ENCODE measurements around the gene TFDP1. TPM values are rescaled to one million over a fixed set of nuclear protein-coding genes. Genes with fewer than 3 reads are reported as not detected.

TFDP1 gene, protein sequence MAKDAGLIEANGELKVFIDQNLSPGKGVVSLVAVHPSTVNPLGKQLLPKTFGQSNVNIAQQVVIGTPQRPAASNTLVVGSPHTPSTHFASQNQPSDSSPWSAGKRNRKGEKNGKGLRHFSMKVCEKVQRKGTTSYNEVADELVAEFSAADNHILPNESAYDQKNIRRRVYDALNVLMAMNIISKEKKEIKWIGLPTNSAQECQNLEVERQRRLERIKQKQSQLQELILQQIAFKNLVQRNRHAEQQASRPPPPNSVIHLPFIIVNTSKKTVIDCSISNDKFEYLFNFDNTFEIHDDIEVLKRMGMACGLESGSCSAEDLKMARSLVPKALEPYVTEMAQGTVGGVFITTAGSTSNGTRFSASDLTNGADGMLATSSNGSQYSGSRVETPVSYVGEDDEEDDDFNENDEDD
- total RNA-seq (2014; rRNA removed; shearing (Covaris generic)), result 23.0 and 39.4 TPM in 2 replicates

DNA sequence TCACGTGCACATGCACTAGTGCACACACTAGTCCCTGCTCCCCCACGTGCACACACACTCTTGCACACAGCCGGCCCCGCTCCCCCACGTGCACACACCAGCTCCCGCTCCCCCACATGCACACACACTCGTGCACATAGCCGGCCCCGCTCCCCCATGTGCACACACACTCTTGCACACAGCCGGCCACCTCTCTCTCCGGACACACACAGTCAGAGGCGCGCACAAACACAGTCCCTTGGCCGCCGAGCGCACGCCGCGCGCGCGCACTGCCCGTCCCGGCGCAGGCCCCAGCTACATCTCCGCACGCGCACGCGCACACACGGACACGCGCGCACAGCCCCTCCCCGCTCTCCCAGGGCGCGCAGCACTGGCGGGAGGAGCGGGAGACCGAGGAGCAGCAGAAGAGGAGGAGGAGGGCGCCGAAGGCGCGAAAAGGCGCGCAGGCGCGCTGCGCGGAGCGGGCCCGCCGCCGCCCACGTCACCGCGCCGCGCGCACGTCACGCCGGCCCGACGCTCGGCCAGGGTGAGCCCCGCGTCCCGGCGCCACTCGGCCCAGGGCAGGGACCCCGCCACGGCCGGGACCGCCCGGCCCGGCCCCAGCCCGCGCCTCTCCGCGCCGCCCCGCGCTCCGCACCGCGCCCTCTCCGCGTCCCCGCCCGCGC, at the start of gene TFDP1:
TFDP1 (plus strand) TSS at position 549 of the 665 bp plus-strand sequence. CDS start 1,085 bp downstream, outside the sequence.
- DNase-seq (ENCODE audit: low spot score), result peak; percentile 91
- in situ Hi-C loops (cut with HindIII; ENCODE audit: low sequenced_read_pairs), result no loop called here

DNA sequence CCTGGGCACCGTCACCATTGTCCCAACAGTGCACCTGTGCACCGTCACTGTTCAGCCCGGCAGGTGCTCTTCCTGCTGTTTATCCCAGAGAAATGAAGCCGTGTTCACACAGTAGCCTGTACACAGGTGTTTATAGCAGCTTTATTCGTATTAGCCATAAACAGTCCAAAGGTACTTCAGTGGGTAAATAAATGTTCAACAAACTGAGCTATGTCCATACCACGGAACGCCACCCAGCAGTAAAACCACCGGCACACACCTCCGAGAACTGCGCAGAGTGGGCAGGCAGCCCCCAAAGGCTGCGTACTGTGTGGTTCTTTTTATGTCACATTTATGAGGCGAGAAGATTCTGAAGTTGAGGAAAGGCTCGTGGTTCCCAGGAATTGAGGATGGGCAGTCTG, 49.2 kb upstream of the TFDP1 start:
- in situ Hi-C loops (cut with HindIII; ENCODE audit: low sequenced_read_pairs), result no loop called here

DNA sequence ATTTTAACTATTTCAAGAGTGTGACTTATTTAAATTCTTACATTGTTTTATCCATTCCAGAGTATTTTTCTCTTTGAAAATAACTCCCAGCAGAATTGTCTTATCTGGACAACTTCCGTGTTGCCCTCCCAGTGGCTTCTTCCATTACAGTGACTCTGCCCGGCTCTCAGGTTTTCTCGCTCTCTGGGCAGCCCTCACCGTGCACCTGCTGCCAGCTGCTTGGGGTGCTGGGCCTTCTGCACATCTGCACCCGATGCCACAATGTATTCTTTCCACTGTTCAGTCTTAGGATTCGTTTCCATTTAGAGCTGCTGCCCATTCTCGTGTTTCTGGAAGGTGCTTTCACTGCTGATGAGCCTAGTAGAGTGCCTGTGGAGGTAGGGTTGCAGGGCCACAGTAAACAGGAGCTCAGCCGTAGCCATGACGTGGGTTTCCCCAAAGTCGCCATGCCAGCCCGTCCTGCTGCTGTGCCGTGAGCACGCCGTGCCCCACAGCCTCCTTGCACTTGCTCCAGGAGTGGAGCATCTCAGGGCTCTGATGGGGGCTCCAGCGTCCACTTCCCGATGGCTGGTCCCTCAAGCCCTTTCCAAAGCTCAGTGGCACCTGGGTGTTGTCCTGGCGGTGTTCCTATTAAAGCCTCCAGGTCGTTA, 48.0 kb upstream of the TFDP1 start:
- no peak for DNase-seq (ENCODE audit: low spot score)
- in situ Hi-C loops (cut with HindIII; ENCODE audit: low sequenced_read_pairs), result no loop called here

More for the DNA sequence above, 49.2 kb upstream of the TFDP1 start:
- DNase-seq (ENCODE audit: low spot score), result no peak

DNA sequence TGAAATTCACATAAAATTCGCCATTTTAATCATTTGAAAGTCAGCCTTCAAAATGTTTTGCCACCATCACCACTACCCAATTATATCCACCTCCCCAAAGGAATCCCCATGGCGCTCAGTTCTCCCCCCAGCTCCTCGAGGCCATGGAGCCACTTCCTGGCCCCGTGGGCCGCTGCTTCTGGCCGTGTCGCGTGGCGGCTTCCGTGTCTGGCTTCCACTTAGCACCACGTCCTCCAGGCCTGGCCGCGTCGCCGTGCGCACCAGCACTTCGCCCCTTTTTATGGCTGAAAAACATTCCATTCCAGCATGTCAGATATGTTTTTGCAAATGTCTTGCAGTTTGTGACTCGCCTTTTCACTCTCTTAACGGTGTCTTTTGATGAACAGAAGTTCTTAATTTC, 47.3 kb upstream of the TFDP1 start:
- in situ Hi-C loops (cut with HindIII; ENCODE audit: low sequenced_read_pairs), result no loop called here
- no peak for DNase-seq (ENCODE audit: low spot score)

DNA sequence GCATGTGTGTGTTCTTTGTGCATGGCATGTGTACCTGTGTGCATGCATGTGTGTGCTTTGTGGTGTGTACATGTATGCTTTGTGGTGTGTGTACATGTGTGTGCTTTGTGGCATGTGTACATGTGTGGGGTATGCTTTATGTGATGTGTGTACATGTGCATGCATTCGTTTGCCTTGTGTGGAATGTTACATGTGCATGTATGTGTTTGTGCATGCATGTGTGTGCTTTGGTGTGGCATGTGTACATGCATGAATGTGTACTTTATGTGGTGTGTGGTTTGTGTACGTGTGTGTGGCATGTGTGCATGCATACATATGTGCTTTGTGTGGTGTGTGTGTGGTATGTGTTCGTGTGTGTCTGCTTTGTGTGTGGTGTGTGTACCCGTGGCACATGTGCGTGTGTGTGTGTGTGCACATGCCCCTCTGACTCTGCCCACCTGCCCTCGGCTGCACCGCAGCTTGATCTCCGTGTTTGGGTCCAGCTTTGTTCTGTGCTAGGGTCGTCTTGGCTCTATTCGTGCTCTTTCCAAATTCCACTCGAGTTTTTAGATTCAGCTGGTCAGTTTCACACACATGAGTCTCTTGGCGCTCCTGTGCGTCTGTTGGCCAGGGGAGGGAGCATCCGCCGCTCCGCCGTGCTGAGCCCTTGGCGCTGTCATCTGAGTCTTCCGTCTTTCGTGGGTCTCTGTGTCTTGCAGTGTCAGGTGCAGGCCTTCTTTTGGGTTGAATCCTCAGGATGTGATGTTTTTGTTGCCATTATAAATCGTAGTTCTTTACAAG, 46.5 kb upstream of the TFDP1 start:
- DNase-seq (ENCODE audit: low spot score), result no peak
- in situ Hi-C loops (cut with HindIII; ENCODE audit: low sequenced_read_pairs), result no loop called here

DNA sequence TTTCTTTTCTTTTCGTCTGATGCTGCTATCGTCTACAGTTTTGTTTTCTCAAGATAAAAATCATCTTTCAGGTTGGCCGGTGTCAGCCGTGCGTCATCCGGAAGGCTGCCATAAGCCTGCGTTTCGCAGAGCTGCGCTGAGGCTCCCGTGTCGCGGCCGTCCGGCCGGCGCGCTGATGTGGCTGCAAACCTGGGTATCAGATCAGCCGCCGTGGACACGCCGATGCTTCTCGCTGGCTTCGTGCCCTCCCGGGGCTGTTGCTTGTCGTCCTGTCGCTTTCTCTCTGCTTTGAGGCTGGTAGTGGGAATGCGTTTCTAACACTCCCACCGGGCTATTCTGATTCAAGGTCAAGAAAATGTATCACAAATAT, 45.9 kb upstream of the TFDP1 start:
- DNase-seq (ENCODE audit: low spot score), result peak; percentile 25
- in situ Hi-C loops (cut with HindIII; ENCODE audit: low sequenced_read_pairs), result no loop called here

DNA sequence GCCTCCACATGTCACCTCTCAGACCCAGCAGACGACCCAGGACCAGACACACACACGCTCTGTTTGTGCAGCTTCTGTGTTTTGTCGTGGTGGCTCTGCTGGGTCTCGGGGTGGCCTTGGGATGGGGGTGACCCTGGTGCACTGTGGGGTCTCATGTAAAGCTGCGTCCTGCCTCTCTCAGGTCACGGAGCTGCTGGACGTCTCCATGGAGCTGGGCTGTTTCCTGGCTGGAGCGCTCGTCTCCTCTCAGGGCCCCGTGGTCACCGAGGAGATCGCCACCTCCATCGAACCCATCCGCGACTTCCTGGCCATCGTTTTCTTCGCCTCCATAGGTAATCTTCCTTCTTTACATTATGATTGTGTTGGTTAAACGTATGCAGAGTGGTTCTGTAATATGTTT, 45.4 kb upstream of the TFDP1 start:
- DNase-seq (ENCODE audit: low spot score), result no peak

DNA sequence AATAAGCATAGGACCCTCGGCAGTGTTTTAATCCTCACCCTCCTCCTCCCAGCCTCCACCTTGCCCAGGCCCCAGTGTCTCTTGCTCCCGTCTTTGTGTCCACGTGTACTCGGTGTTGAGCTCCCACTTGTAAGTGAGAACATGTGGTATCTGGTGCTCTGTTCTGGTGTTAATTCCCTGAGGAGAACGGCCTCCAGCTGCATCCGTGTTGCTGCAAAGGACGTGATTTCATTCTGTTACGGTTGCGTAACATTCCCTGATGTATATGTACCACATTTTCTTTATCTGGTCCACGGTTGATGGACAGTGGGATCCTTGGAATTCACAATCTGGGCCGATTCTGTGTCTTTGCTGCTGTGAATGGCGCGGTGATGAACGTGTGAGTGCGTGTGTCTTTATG, 44.7 kb upstream of the TFDP1 start:
- no peak for DNase-seq (ENCODE audit: low spot score)

More for the DNA sequence above, 45.4 kb upstream of the TFDP1 start:
- in situ Hi-C loops (cut with HindIII; ENCODE audit: low sequenced_read_pairs), result no loop called here

DNA sequence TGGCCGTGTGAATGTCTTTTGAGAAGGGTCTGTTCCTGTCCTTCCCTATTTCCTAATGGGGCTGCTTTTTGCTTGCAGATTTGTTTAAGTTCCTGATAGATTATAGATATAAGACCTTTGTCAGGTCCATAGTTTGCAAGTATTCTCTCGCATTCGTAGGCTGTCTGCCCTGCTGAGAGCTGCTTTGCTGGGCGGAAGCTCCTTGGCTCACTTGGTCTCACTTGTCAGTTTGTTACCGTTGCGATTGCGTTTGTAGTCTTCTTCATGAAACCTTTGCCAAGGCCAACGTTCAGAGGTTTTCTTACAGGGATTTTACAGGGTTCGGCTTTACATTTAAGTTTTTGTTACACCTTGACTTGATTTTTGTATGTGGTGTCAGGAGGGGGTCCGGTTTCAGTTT, 44.0 kb upstream of the TFDP1 start:
- no peak for DNase-seq (ENCODE audit: low spot score)

More for the DNA sequence above, 44.7 kb upstream of the TFDP1 start:
- in situ Hi-C loops (cut with HindIII; ENCODE audit: low sequenced_read_pairs), result no loop called here

DNA sequence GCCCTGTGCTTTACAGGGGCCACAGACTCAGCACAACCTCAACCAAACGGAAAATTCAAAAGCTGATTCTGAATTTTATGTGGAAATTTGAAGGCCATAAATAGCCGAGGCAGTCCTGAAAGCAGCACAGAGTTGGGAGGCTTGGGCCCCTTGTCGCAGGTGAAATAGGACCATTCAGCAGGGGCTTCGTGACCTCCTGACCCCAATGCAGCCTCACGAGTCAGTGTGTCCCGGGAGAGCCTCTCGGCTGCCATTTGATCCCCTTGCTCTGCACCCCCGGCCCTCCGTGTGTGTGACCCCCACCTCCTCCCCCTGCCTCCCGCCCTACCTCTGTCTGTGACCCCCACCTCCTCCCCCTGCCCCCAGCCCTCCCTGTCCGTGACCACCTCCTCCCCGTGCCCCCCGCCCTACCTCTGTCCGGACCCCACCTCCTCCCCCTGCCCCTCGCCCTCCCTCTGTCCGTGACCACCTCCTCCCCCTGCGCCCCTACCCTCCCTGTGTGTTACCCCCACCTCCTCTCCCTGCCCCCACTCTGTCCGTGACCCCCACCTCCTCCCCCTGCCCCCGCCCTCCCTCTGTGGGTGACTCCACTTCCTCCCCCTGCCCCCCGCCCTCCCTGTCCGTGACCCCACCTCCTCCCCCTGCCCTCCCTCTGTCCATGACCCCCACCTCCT, 41.7 kb upstream of the TFDP1 start:
- in situ Hi-C loops (cut with HindIII; ENCODE audit: low sequenced_read_pairs), result no loop called here

More for the DNA sequence above, 44.0 kb upstream of the TFDP1 start:
- in situ Hi-C loops (cut with HindIII; ENCODE audit: low sequenced_read_pairs), result no loop called here

DNA sequence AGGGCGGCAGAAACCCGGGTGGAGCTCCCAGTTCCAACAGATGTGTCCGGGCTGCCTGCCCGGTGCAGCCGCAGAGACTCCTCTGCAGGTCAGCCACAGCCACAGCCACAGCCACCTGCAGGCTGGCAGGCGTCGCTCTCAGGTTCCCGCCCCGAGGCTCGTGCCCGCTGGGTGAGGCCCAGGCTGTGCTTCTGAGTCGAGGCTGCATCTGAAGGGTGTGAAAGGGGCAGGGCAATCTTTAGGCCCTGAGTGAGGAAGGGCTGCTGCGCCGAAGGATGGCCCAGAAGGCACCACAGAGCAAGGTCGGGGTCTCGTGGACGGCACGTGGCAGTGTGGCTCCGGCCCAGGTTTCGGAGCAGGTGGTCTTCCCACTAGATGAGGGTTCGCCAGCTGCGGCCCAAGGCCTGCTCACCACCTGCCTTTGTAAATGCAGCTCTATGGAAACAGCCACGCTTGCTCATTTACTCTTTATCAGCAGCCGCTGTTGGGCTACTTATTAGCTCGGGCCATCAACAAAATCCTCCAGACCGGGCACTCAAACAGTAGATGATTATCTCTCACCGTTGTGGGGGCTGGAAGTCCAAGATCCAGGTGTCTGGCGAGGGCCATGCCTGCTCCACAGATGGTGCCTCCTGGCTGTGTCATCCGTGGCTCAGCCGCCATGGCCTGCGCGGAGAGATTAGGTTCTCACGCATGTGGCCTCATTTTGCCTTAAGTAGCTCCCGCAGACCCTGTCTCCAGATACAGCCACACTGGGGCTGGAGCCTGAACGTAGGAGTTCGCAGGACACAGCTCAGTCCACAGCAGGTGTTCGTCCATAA, 40.3 kb upstream of the TFDP1 start:
- DNase-seq (ENCODE audit: low spot score), result peak; percentile 44
- in situ Hi-C loops (cut with HindIII; ENCODE audit: low sequenced_read_pairs), result no loop called here

More for the DNA sequence above, 41.7 kb upstream of the TFDP1 start:
- no peak for DNase-seq (ENCODE audit: low spot score)

DNA sequence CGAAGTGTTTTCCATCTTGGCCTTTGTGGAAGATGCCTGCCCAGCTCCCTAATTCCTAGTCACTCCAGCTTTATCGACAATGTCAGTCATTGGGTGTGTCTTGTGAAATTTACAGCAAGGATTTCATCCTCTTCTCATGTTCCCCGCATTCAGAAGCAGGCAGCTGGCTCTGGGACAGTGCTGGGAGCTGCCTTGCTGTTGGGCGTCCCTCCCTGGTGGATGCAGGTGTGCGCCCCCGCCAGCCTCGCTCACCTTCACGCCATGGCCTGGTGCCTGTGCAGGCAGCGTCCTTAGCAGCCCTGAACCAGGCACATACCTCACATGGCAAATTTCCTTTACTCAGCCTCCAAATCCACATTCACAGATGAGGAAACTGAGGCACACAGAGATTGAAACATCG, 39.7 kb upstream of the TFDP1 start:
- in situ Hi-C loops (cut with HindIII; ENCODE audit: low sequenced_read_pairs), result no loop called here
- DNase-seq (ENCODE audit: low spot score), result no peak

DNA sequence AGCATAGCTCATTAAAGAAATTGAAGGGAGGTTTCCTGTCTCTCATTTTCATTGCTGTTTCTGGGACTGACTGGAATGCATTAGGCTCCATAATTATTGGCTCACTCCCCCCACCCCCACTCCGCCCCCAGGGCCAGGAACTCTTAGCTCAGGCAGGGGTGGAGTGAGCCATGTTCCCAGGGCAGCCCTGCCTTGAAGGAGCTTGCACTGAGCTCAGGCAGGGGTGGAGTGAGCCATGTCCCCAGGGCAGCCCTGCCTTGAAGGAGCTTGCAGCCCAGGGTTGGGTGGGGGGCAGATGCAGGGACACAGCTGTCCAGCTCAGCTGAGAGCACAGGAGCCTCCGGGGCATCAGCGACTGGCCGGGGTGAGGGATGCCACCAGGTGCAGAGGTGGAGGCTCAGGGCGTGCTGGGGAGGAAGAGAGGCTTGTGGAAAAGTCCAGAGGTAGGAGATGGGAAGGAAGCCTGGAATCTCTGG, 39.1 kb upstream of the TFDP1 start:
- DNase-seq (ENCODE audit: low spot score), result no peak
- in situ Hi-C loops (cut with HindIII; ENCODE audit: low sequenced_read_pairs), result no loop called here

DNA sequence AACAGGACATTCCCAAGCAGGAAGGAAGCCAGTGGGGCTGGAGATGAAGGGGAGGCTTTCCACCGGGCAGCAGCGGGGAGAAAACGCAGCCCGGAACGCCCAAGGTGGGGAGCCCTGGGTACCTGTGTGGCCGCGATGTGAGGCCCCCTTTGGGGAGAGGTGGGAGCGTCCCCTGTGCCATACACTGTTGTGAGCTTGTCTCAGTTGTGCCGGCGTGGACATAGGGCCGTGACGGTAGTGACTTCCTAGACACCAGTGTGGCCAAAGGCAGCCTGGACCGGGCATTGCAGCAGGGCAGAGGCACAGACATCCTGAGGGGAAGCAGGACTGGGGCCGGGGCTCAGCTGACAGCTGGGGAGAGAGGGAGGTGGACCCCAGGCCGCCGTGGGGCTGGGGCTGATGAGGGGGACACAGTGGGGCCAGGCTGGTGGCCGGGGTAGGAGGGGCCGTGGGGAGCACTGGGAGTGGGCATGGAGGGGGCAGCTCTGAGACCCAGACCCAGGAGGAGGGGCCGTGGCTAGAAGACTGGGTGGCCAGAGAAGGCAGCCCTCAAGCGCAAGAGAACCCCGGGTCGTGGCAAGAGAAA, 38.5 kb upstream of the TFDP1 start:
- DNase-seq (ENCODE audit: low spot score), result peak; percentile 30
- in situ Hi-C loops (cut with HindIII; ENCODE audit: low sequenced_read_pairs), result no loop called here

DNA sequence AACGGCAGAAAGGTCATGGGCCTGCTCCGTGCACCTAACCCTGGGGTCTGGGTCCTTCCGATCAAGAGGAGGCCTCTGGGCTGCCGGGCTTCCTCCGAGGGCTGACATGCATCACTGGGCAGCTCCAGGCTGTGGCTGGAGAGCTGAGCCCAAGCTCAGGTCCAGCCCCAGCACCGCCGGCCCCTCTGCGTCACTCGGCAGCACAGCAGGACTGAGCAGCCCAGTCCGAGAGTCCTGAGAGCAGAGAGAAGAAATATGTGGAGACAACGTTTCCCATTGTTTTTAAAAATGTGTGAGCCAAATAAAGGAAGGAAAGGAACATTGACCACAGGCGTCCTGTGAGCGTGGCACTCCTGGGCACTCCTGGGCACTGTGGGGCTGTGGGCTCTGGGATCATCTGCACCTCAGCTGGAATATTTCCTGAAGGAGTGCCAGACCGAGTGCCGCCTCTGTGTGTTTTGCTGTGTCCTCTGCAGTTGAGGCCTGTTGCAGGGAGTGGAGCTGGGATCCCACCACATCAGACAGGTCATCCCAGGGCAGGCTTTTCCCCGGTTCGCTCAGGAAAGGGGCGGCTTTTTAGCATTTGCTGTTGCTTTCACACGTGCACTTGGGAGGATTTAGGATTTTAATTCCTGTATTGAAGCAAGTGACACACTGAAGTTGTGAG, 37.8 kb upstream of the TFDP1 start:
- in situ Hi-C loops (cut with HindIII; ENCODE audit: low sequenced_read_pairs), result no loop called here
- DNase-seq (ENCODE audit: low spot score), result peak; percentile 67

DNA sequence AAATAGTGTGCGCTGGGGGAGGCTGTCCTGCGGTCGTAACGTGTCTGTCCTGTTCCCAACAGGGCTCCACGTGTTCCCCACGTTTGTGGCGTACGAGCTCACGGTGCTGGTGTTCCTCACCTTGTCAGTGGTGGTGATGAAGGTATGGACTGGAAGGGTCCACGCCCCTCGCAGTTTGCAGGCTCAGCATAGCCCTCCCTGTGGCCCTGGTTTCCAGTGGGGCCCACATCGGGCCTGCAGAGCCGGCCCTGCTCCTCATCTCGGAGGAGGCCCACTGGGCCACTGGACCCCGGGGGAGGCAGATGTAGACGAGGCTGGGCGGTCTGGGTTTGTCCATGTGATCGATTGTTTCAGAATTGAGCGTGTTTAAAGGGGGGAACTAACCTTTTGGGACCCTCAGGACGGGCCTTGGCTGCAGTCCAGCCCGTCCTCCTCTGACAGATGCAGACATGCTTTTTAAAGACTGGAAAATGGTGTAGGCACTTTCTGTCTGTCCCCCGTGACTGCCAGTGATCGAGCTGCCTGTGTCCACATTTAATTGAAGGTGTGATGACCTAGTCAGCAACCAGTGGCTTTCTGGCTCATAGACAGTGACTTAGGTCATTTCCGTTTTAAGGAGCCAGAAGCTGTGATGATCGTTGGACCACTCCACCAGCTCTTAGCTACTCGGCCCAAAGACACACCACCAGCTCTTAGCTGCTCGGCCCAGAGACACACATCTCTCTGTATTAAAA, 37.1 kb upstream of the TFDP1 start:
- in situ Hi-C loops (cut with HindIII; ENCODE audit: low sequenced_read_pairs), result no loop called here
- DNase-seq (ENCODE audit: low spot score), result peak; percentile 88

All from G401 (cell line).